Activated CD4-positive, CD25-positive, alpha-beta regulatory T cell treated with anti-CD3 and anti-CD28 coated beads, Interleukin-2, amount 50 U/mL, for 24 hours (primary cell): ENCODE results near the gene PLXNB1.

Source experiments
- ATAC-seq, 2 donors: fragments of 150-1000 bp; cut with Tn5 transposase; one replicate each; pipeline ENCODE4 v1.10.0; 2021; ENCODE audit warnings: mild to moderate bottlenecking in 1 of 2, moderate library complexity in 1 of 2

Gene PLXNB1

GRCh38 chr3:48369693-48370332 is 60.1 kb downstream of the PLXNB1 start:
- no peak for ATAC-seq

- ATAC-seq, result no peak
Measured at GRCh38 chr3:48367201-48367600, 62.7 kb downstream of the PLXNB1 start.

GRCh38 chr3:48364840-48365239 is 65.0 kb downstream of the PLXNB1 start:
- ATAC-seq, result no peak

GRCh38 chr3:48361928-48362327 is 68.0 kb downstream of the PLXNB1 start:
- ATAC-seq, result no peak

GRCh38 chr3:48356419-48356818 is 73.5 kb downstream of the PLXNB1 start:
- ATAC-seq, result no peak

GRCh38 chr3:48353987-48354386 is 75.9 kb downstream of the PLXNB1 start:
- ATAC-seq, result no peak
